GM12878 (cell line): ENCODE measurements around the gene DNTT. TPM values are rescaled to one million over a fixed set of nuclear protein-coding genes. Genes with fewer than 3 reads are reported as not detected.

Experiments
- ATAC-seq: fragments of 200-7000 bp; cut with Tn5 transposase; 3 replicates; pipeline ENCODE4 v1.9.1; 2020; ENCODE audit warnings: mild to moderate bottlenecking, moderate library complexity
- BruUV-seq: library from RNA; stranded (reverse); fragments of 400-500 nt; replicated peaks from 2 replicates; lab custom pipeline; 2021; lab: Mats Ljungman, UMichigan
- CTCF ChIA-PET: fragments of 300-600 bp; sonication (Branson Sonifier 250); formaldehyde crosslinking; extraction: SDS; loops from one replicate; lab custom pipeline; 2021; ENCODE audit warnings: inconsistent platforms; lab: Yijun Ruan, JAX
- POLR2A ChIA-PET: fragments of 350-600 bp; formaldehyde crosslinking; extraction: SDS; loops from one replicate; lab custom pipeline; 2021; ENCODE audit warnings: inconsistent platforms; lab: Charles Lee
- RAD21 ChIA-PET: fragments of 300-600 bp; sonication (Branson Sonifier 250); formaldehyde crosslinking; loops from one replicate; lab custom pipeline; 2023; ENCODE audit warnings: antibody characterized with exemption; ENCODE audit not compliant: unreplicated experiment; lab: Charles Lee
- SMC1A ChIA-PET: fragments of 300-600 bp; sonication (Branson Sonifier 250); formaldehyde crosslinking; loops from one replicate; lab custom pipeline; 2023; ENCODE audit not compliant: unreplicated experiment, uncharacterized antibody; lab: Charles Lee
- DNase-seq: peaks from one replicate; pipeline ENCODE4 v3.0.0-alpha.2; 2011; ENCODE audit warnings: low read depth, low spot score
- FAIRE-seq: peaks from 3 replicates; lab custom pipeline; 2011; peaks lifted over from hg19 to GRCh38; lab: Jason Lieb, UNC
- H2AFZ ChIP-seq: 2 replicates; pipeline ENCODE4 v1.6.0; 2011; ENCODE audit warnings: low read depth, low read length, control low read depth; ENCODE audit not compliant: control insufficient read depth
- H3K27ac ChIP-seq: 2 replicates; pipeline ENCODE4 v1.5.1; 2011; ENCODE audit warnings: control low read depth; ENCODE audit not compliant: control insufficient read depth, insufficient read depth
- H3K27me3 ChIP-seq, 2 experiments: replicated peaks in 1 of 2; 2 replicates each; pipeline versions ENCODE4 v1.6.0 to v1.6.1; 2011; ENCODE audit warnings: low read length in 1 of 2; ENCODE audit not compliant: control insufficient read depth in 2 of 2, insufficient read depth in 2 of 2
- H3K36me3 ChIP-seq, 2 experiments: 2 replicates each; pipeline ENCODE4 v1.5.1; 2011; ENCODE audit warnings: low read length in 1 of 2; ENCODE audit not compliant: control insufficient read depth in 2 of 2, insufficient read depth in 2 of 2
- H3K4me1 ChIP-seq: 2 replicates; pipeline ENCODE4 v1.6.1; 2011; ENCODE audit warnings: mild to moderate bottlenecking, low read length, moderate library complexity, mixed read lengths; ENCODE audit not compliant: control insufficient read depth, insufficient read depth
- H3K4me2 ChIP-seq: 2 replicates; pipeline ENCODE4 v1.6.0; 2011; ENCODE audit warnings: control low read depth; ENCODE audit not compliant: control insufficient read depth, insufficient read depth
- H3K4me3 ChIP-seq: fragments of 200-600 bp; sonication (generic); 2 replicates; pipeline ENCODE4 v1.5.1; 2016
- H3K79me2 ChIP-seq: 2 replicates; pipeline ENCODE4 v1.6.0; 2011; ENCODE audit warnings: low read length; ENCODE audit not compliant: control insufficient read depth, insufficient read depth
- H3K9ac ChIP-seq: 2 replicates; pipeline ENCODE4 v1.8.0; 2011; ENCODE audit warnings: low read length, control low read depth, mixed read lengths; ENCODE audit not compliant: control insufficient read depth, insufficient read depth
- H3K9me3 ChIP-seq: replicated peaks from 3 replicates; pipeline ENCODE4 v1.5.1; 2011; ENCODE audit warnings: mild to moderate bottlenecking, low read length; ENCODE audit not compliant: control insufficient read depth, insufficient read depth
- H4K20me1 ChIP-seq: 2 replicates; pipeline ENCODE4 v1.6.0; 2011; ENCODE audit not compliant: control insufficient read depth, insufficient read depth
- BCL11A ChIP-seq: IDR thresholded peaks from 2 replicates; pipeline ENCODE4 v1.6.1; 2011; ENCODE audit warnings: low read depth, low read length
- BHLHE40 ChIP-seq, 2 experiments: fragments of 450-650 bp in 1 of 2; IDR thresholded peaks; 2 replicates each; pipeline ENCODE4 v1.6.1; 2011 to 2017; ENCODE audit warnings: low read depth in 2 of 2, borderline replicate concordance in 1 of 2, improper control_type of control experiment in 1 of 2, low read length in 1 of 2, mild to moderate bottlenecking in 1 of 2
- IKZF2 ChIP-seq, 2 experiments: fragments of 450-650 bp; IDR thresholded peaks; 2 replicates each; pipeline ENCODE4 v1.6.1; 2017; ENCODE audit warnings: mild to moderate bottlenecking in 2 of 2, moderate library complexity in 2 of 2
- JUNB ChIP-seq: IDR thresholded peaks from 2 replicates; pipeline ENCODE4 v1.6.1; 2016; ENCODE audit warnings: antibody characterized with exemption, mild to moderate bottlenecking
- MXI1 ChIP-seq: fragments of 150-350 bp; IDR thresholded peaks from 2 replicates; pipeline ENCODE4 v1.6.1; 2011; ENCODE audit warnings: low read depth, mild to moderate bottlenecking, inconsistent platforms, low read length, improper control_type of control experiment
- NFYB ChIP-seq: IDR thresholded peaks from 2 replicates; pipeline ENCODE4 v1.6.1; 2011; ENCODE audit warnings: low read depth, mild to moderate bottlenecking, low read length, improper control_type of control experiment, moderate library complexity; ENCODE audit not compliant: insufficient read depth
- POLR2AphosphoS5 ChIP-seq: IDR thresholded peaks from 2 replicates; pipeline ENCODE4 v1.6.1; 2011; ENCODE audit warnings: mild to moderate bottlenecking, low read length, inconsistent platforms
- RELA ChIP-seq: fragments of 450-650 bp; IDR thresholded peaks from 2 replicates; pipeline ENCODE4 v1.8.0; 2014; ENCODE audit warnings: borderline replicate concordance; ENCODE audit not compliant: partially characterized antibody
- TCF12 ChIP-seq: IDR thresholded peaks from 2 replicates; pipeline ENCODE4 v1.6.1; 2011; ENCODE audit warnings: low read depth, mild to moderate bottlenecking, low read length
- WGBS: methylation state at CpG from one replicate; pipeline ENCODE4 v1.1.6; 2016; ENCODE audit warnings: low lambda C conversion rate; ENCODE audit not compliant: insufficient replicate concordance, insufficient coverage; ENCODE audit errors: missing lambda C conversion rate; 5-methylcytosine and 5-hydroxymethylcytosine counted together
- in situ Hi-C: fragments of 300-500 bp; cut with MboI; formaldehyde crosslinking; loops from 9 replicates; pipeline ENCODE4 v1.14.3; 2018; ENCODE audit warnings: mixed read lengths
- intact Hi-C: fragments of 100-400 bp; cut with micrococcal nuclease; formaldehyde crosslinking; loops from one replicate; pipeline ENCODE4 v1.14.2; 2022; ENCODE audit not compliant: unreplicated experiment
- polyA plus RNA-seq, 11 experiments: library from polyadenylated mRNA; depleted of rRNA in 4 of 11; unstranded in 6 of 11; stranded (reverse) in 5 of 11; fragments of >200 nt; fragmentation: Nextera tagmentation in 4 of 11; fragmentation: Illumina TruSeq in 1 of 11; extraction: Ambion mirVana in 4 of 11; extraction: Trizol in 1 of 11; gene quantifications; 1 replicate in 1 of 11; 2 replicates in 10 of 11; pipeline versions ENCODE4 v1.2.1 to v1.2.3, GENCODE V29; 2011 to 2016; ENCODE audit warnings: inconsistent platforms in 2 of 11, missing spikeins in 2 of 11, low read depth in 1 of 11
- total RNA-seq, 4 experiments: library from RNA; depleted of rRNA in 3 of 4; stranded (reverse); fragments of >200 nt in 3 of 4; fragmentation: Illumina TruSeq in 1 of 4; extraction: Trizol in 1 of 4; gene quantifications; 2 replicates each; pipeline versions ENCODE4 v1.2.1 to v1.2.3, GENCODE V29; 2013 to 2021
- TF ChIP-seq, protein P1 (sequence below): fragments of 450-650 bp; IDR thresholded peaks from 2 replicates; pipeline ENCODE4 v1.6.1; 2017; ENCODE audit warnings: low read depth, mild to moderate bottlenecking, moderate library complexity
- TF ChIP-seq, protein P2 (sequence below): IDR thresholded peaks from 2 replicates; pipeline ENCODE4 v1.6.1; 2012; ENCODE audit warnings: low read length, inconsistent platforms
- TF ChIP-seq, protein P3 (sequence below): fragments of 150-350 bp; IDR thresholded peaks from 2 replicates; pipeline ENCODE4 v1.6.1; 2016; ENCODE audit warnings: low read depth, low read length

DNTT gene
- total and polyA plus RNA-seq, 10 of the 15 experiments (the other 5 are each of a cell fraction or from before 2014, with no cell fraction given): 0.06 to 0.13 (median 0.09) TPM; not detected in 5

DNA sequence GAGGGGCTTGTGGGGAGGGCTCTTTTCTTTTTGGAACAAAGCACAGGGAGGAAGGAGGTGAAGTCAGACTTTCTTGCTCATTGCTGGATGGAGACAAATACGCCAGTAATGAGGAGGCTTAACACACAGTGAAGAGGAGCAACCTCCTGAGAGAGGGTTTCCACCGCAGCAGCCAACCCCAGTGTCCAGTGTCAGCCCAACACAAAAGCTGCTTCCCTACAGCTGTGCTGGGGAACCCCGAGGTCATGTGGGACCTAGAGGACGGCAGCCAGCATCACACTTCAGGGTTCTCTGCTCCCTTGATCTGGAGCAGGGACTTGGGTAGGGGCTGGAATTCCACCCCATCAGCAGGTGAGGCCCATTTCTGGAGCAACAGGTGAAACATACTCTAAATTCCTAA is 40.6 kb upstream of the DNTT start:
- 51% methylated on average over 4 of the region's 4 CpGs for WGBS
- Histone ChIP-seq H3K4me3 (peak overlapping the region; percentile 40), H3K4me1 (peaks cover 37% of the 10 kb centered on the region), H3K36me3 (peaks cover 5 to 14% of the 10 kb centered on the region in 2 experiments), H3K4me2 (peak overlapping the region; percentile 75), H4K20me1 (no peaks in the 10 kb centered on the region; the same call in 1 of the 2 replicates), H3K9ac (no peak overlapping the region), H3K79me2 (peaks cover 99% of the 10 kb centered on the region), H2AFZ (no peak overlapping the region), H3K27ac (peak overlapping the region; percentile 60), H3K9me3 (no peaks in the 10 kb centered on the region), H3K27me3 (no peaks in the 10 kb centered on the region)
- DNase-seq (no peak), ATAC-seq (peak; percentile 68), FAIRE-seq (no peak)
- ChIA-PET RAD21 (interaction anchor here (0.6 to 19.3 kb wide), 6 partner anchors 7 to 34 kb away, joined by 3 to 362 read pairs (median 102); partner anchors contain the start of gene BLNK), POLR2A (interaction anchor here (1.0 to 3.7 kb wide), 6 partner anchors 8 to 34 kb away, joined by 3 to 28 read pairs (median 8); partner anchors contain the start of gene BLNK), CTCF (interaction anchor here (0.9 to 15.0 kb wide), 11 partner anchors 8 to 31 kb away, joined by 3 to 219 read pairs (median 4); partner anchors contain the start of gene BLNK), SMC1A (interaction anchor here (1.0 to 9.9 kb wide), 8 partner anchors 10 to 54 kb away, joined by 3 to 140 read pairs (median 16); no protein-coding TSS in a partner anchor)
- in situ Hi-C loops (no loop called here), intact Hi-C loops (loop anchor here (2.0 kb wide), 1 partner anchor 13 kb away; no protein-coding TSS in a partner anchor)
- no TSS peak for BruUV-seq
- TF ChIP-seq BCL11A: 0 out of 2 replicates have a peak, but pooled peaks have one; percentile 15
- TF ChIP-seq JUNB: no peak
- 0 out of 4 replicates have a peak, but pooled peaks of 1 of the 2 experiments have one; percentile 37 for TF ChIP-seq IKZF2 (IDR thresholded peaks at IDR 0.05)
- TF ChIP-seq, protein P1, sequence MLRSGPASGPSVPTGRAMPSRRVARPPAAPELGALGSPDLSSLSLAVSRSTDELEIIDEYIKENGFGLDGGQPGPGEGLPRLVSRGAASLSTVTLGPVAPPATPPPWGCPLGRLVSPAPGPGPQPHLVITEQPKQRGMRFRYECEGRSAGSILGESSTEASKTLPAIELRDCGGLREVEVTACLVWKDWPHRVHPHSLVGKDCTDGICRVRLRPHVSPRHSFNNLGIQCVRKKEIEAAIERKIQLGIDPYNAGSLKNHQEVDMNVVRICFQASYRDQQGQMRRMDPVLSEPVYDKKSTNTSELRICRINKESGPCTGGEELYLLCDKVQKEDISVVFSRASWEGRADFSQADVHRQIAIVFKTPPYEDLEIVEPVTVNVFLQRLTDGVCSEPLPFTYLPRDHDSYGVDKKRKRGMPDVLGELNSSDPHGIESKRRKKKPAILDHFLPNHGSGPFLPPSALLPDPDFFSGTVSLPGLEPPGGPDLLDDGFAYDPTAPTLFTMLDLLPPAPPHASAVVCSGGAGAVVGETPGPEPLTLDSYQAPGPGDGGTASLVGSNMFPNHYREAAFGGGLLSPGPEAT: peak; percentile 27; the same call in 1 of the 2 replicates
- TF ChIP-seq, protein P2, sequence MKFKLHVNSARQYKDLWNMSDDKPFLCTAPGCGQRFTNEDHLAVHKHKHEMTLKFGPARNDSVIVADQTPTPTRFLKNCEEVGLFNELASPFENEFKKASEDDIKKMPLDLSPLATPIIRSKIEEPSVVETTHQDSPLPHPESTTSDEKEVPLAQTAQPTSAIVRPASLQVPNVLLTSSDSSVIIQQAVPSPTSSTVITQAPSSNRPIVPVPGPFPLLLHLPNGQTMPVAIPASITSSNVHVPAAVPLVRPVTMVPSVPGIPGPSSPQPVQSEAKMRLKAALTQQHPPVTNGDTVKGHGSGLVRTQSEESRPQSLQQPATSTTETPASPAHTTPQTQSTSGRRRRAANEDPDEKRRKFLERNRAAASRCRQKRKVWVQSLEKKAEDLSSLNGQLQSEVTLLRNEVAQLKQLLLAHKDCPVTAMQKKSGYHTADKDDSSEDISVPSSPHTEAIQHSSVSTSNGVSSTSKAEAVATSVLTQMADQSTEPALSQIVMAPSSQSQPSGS: no peak
- TF ChIP-seq RELA: no peak
- TF ChIP-seq NFYB: 0 out of 2 replicates have a peak, but pooled peaks have one; percentile 7
- TF ChIP-seq POLR2AphosphoS5: 0 out of 2 replicates have a peak, but pooled peaks have one; percentile 30
- 0 out of 2 replicates have a peak, but pooled peaks have one; percentile 39 for TF ChIP-seq TCF12
- TF ChIP-seq MXI1: peak; percentile 28; the same call in 1 of the 2 replicates
- TF ChIP-seq, protein P3, sequence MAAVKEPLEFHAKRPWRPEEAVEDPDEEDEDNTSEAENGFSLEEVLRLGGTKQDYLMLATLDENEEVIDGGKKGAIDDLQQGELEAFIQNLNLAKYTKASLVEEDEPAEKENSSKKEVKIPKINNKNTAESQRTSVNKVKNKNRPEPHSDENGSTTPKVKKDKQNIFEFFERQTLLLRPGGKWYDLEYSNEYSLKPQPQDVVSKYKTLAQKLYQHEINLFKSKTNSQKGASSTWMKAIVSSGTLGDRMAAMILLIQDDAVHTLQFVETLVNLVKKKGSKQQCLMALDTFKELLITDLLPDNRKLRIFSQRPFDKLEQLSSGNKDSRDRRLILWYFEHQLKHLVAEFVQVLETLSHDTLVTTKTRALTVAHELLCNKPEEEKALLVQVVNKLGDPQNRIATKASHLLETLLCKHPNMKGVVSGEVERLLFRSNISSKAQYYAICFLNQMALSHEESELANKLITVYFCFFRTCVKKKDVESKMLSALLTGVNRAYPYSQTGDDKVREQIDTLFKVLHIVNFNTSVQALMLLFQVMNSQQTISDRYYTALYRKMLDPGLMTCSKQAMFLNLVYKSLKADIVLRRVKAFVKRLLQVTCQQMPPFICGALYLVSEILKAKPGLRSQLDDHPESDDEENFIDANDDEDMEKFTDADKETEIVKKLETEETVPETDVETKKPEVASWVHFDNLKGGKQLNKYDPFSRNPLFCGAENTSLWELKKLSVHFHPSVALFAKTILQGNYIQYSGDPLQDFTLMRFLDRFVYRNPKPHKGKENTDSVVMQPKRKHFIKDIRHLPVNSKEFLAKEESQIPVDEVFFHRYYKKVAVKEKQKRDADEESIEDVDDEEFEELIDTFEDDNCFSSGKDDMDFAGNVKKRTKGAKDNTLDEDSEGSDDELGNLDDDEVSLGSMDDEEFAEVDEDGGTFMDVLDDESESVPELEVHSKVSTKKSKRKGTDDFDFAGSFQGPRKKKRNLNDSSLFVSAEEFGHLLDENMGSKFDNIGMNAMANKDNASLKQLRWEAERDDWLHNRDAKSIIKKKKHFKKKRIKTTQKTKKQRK: no peak
- no peak for TF ChIP-seq BHLHE40 (IDR thresholded peaks at IDR 0.05; ENCODE audit: borderline replicate concordance in 1 of 2, low read depth in 2 of 2, low read length in 1 of 2)
